Measurements from ENCODE around the gene PEAK1.
"Not testable (repeated sequence)": the region's sequence is repeated elsewhere in the genome, so short reads cannot be mapped to it uniquely, and the experiment has no call there.

Gene PEAK1

GRCh38 chr15:77276943-77277342 lies 143.0 kb downstream of the PEAK1 start:
- ATAC-seq, result no peak
- TF ChIP-seq ZFP30 (CRISPR knock-in tag; IDR thresholded peaks at IDR 0.05) (no peak), CSDC2 (CRISPR knock-in tag; IDR thresholded peaks at IDR 0.05) (no peak), ARNTL (CRISPR knock-in tag; IDR thresholded peaks at IDR 0.05; ENCODE audit: borderline replicate concordance, low read depth) (no peak), BACH2 (CRISPR knock-in tag; IDR thresholded peaks at IDR 0.05; ENCODE audit: borderline replicate concordance) (no peak), TCF4 (CRISPR knock-in tag; IDR thresholded peaks at IDR 0.05; ENCODE audit: borderline replicate concordance) (no peak), POU6F1 (CRISPR knock-in tag; IDR thresholded peaks at IDR 0.05; ENCODE audit: borderline replicate concordance, low read depth) (no peak), PATZ1 (CRISPR knock-in tag; IDR thresholded peaks at IDR 0.05; ENCODE audit: borderline replicate concordance) (no peak), ZC3H10 (CRISPR knock-in tag; IDR thresholded peaks at IDR 0.05) (no peak), CSRNP3 (CRISPR knock-in tag; IDR thresholded peaks at IDR 0.05) (no peak), PPARA (CRISPR knock-in tag; IDR thresholded peaks at IDR 0.05; ENCODE audit: borderline replicate concordance) (no peak), TSHZ2 (CRISPR knock-in tag; IDR thresholded peaks at IDR 0.05) (no peak)

- TF ChIP-seq ZNF8 (CRISPR knock-in tag; IDR thresholded peaks at IDR 0.05), result no peak
- no peak for TF ChIP-seq CSDC2 (CRISPR knock-in tag; IDR thresholded peaks at IDR 0.05)
- TF ChIP-seq RARB (CRISPR knock-in tag; IDR thresholded peaks at IDR 0.05), result no peak
- no peak for TF ChIP-seq ZNF70 (CRISPR knock-in tag; IDR thresholded peaks at IDR 0.05)
- TF ChIP-seq BACH2 (CRISPR knock-in tag; IDR thresholded peaks at IDR 0.05; ENCODE audit: borderline replicate concordance), result no peak
- no peak for TF ChIP-seq ESRRG (CRISPR knock-in tag; IDR thresholded peaks at IDR 0.05)
- TF ChIP-seq POU6F1 (CRISPR knock-in tag; IDR thresholded peaks at IDR 0.05; ENCODE audit: borderline replicate concordance, low read depth), result no peak
- TF ChIP-seq ZFP3 (CRISPR knock-in tag; IDR thresholded peaks at IDR 0.05), result no peak
- TF ChIP-seq ARNTL (CRISPR knock-in tag; IDR thresholded peaks at IDR 0.05; ENCODE audit: borderline replicate concordance, low read depth), result no peak
- TF ChIP-seq ZNF565 (CRISPR knock-in tag; conservative IDR thresholded peaks at IDR 0.05; ENCODE audit: low read depth), result no peak
- no peak for TF ChIP-seq GLIS3 (CRISPR knock-in tag; IDR thresholded peaks at IDR 0.05)
- no peak for TF ChIP-seq PPARA (CRISPR knock-in tag; IDR thresholded peaks at IDR 0.05; ENCODE audit: borderline replicate concordance)
- no peak for TF ChIP-seq CREB5 (CRISPR knock-in tag; IDR thresholded peaks at IDR 0.05; ENCODE audit: low read depth)
- no peak for TF ChIP-seq TOX (CRISPR knock-in tag; IDR thresholded peaks at IDR 0.05; ENCODE audit: borderline replicate concordance)
- no peak for TF ChIP-seq SNAI2 (CRISPR knock-in tag; IDR thresholded peaks at IDR 0.05)
- no peak for TF ChIP-seq ISL1 (CRISPR knock-in tag; IDR thresholded peaks at IDR 0.05)
- ATAC-seq, result no peak
Measured at GRCh38 chr15:77276096-77276495, 143.8 kb downstream of the PEAK1 start.

GRCh38 chr15:77273136-77273535 lies 146.8 kb downstream of the PEAK1 start:
- ATAC-seq, result not testable (repeated sequence)

Measured in SK-N-SH treated with all-trans-retinoic acid at 6 μM for 48 hours (cell line).